Uterus (tissue), 2 donors: ENCODE measurements around the gene PLD6.

ENCODE experiments used
- POLR2A ChIP-seq, 2 donors: fragments of 450-650 bp; IDR thresholded peaks; one replicate each; pipeline ENCODE4 v1.6.1; 2016; ENCODE audit warnings: antibody characterized with exemption in 2 of 2, mild to moderate bottlenecking in 1 of 2, moderate library complexity in 1 of 2
- TF ChIP-seq, protein P1 (sequence below), 4 experiments: fragments of 200-600 bp in 2 of 4; fragments of 450-650 bp in 2 of 4; sonication (generic) in 2 of 4; IDR thresholded peaks; one replicate each; pipeline ENCODE4 v1.5.1; 2016 to 2019; ENCODE audit warnings: antibody characterized with exemption in 4 of 4, mild to moderate bottlenecking in 2 of 4, moderate library complexity in 1 of 4

DNA sequence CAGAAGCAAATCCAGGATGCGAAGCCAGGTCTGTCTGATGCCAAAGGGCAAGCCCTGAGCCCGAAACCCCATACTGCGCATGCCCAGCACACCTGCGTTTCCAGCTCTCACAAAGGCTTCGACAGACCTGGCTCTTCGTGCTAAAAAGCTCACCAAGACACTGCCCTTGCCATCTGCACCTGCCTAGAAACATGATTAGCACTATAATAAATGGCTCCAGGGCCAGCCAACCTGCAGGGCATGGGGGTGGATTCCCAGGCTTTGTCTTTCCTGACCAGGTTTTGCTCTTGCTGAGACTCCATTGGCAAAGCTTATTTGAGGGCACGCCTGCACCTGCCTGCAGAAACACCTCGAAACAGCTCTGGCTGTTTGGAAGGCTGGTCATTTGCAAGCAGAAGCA lies 14.4 kb upstream of the PLD6 start:
- TF ChIP-seq, protein P1, sequence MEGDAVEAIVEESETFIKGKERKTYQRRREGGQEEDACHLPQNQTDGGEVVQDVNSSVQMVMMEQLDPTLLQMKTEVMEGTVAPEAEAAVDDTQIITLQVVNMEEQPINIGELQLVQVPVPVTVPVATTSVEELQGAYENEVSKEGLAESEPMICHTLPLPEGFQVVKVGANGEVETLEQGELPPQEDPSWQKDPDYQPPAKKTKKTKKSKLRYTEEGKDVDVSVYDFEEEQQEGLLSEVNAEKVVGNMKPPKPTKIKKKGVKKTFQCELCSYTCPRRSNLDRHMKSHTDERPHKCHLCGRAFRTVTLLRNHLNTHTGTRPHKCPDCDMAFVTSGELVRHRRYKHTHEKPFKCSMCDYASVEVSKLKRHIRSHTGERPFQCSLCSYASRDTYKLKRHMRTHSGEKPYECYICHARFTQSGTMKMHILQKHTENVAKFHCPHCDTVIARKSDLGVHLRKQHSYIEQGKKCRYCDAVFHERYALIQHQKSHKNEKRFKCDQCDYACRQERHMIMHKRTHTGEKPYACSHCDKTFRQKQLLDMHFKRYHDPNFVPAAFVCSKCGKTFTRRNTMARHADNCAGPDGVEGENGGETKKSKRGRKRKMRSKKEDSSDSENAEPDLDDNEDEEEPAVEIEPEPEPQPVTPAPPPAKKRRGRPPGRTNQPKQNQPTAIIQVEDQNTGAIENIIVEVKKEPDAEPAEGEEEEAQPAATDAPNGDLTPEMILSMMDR (IDR thresholded peaks at IDR 0.05), result no peak
- no peak for TF ChIP-seq POLR2A (IDR thresholded peaks at IDR 0.05)
